Caco-2 (cell line): ENCODE data around the gene STUM. TPM values are rescaled to one million over a fixed set of nuclear protein-coding genes. Genes with fewer than 3 reads are reported as not detected.

ENCODE experiments used
- BruUV-seq: library from RNA; stranded (reverse); fragments of 400-500 nt; replicated peaks from 2 replicates; lab custom pipeline; 2021; lab: Mats Ljungman, UMichigan
- CTCF ChIA-PET: fragments of 300-600 bp; sonication (Branson Sonifier 250); formaldehyde crosslinking; loops from one replicate; lab custom pipeline; 2022; ENCODE audit warnings: antibody characterized with exemption; lab: Charles Lee
- POLR2A ChIA-PET: fragments of 300-600 bp; sonication (Branson Sonifier 250); formaldehyde crosslinking; loops from one replicate; lab custom pipeline; 2022; ENCODE audit warnings: antibody characterized with exemption; lab: Charles Lee
- DNase-seq, 2 experiments: peaks; one replicate each; pipeline versions ENCODE4 v3.0.0 to v3.0.0-alpha.2; 2020 to 2022
- H3K27me3 ChIP-seq: replicated peaks from 2 replicates; pipeline ENCODE4 v1.6.0; 2011; ENCODE audit warnings: low read length; ENCODE audit not compliant: control insufficient read depth, insufficient read depth
- H3K36me3 ChIP-seq: 2 replicates; pipeline ENCODE4 v1.5.1; 2011; ENCODE audit warnings: low read length; ENCODE audit not compliant: control insufficient read depth, insufficient read depth
- H3K4me1 ChIP-seq: fragments of 250-450 bp; sonication (Bioruptor Pico); 2 replicates; pipeline ENCODE4 v1.5.1; 2020; ENCODE audit warnings: mild to moderate bottlenecking
- H3K4me3 ChIP-seq: 2 replicates; pipeline ENCODE4 v1.5.1; 2011; ENCODE audit warnings: low read depth, mild to moderate bottlenecking, control low read depth, low read length
- H3K9me3 ChIP-seq: fragments of 250-450 bp; sonication (Bioruptor Pico); 2 replicates; pipeline ENCODE4 v1.5.1; 2020; ENCODE audit warnings: mild to moderate bottlenecking, moderate library complexity
- H3K27ac Mint-ChIP-seq: one replicate; pipeline ENCODE4 v1.8.0; 2022; ENCODE audit warnings: mixed read lengths; ENCODE audit not compliant: unreplicated experiment
- H3K27me3 Mint-ChIP-seq: one replicate; pipeline ENCODE4 v1.8.0; 2022; ENCODE audit warnings: mixed read lengths; ENCODE audit not compliant: insufficient read depth, unreplicated experiment
- H3K36me3 Mint-ChIP-seq: one replicate; pipeline ENCODE4 v1.8.0; 2022; ENCODE audit warnings: mild to moderate bottlenecking, mixed read lengths; ENCODE audit not compliant: insufficient read depth, unreplicated experiment
- H3K4me1 Mint-ChIP-seq: one replicate; pipeline ENCODE4 v1.8.0; 2022; ENCODE audit warnings: low read depth, mixed read lengths; ENCODE audit not compliant: unreplicated experiment
- H3K4me3 Mint-ChIP-seq: one replicate; pipeline ENCODE4 v1.8.0; 2022; ENCODE audit warnings: mild to moderate bottlenecking, moderate library complexity, mixed read lengths; ENCODE audit not compliant: unreplicated experiment
- H3K9me3 Mint-ChIP-seq: one replicate; pipeline ENCODE4 v1.8.0; 2022; ENCODE audit warnings: mixed read lengths; ENCODE audit not compliant: unreplicated experiment
- CTCF ChIP-seq, 2 experiments: fragments of 200-600 bp in 1 of 2; IDR thresholded peaks; 1 replicate in 1 of 2; 2 replicates in 1 of 2; pipeline versions ENCODE4 v1.5.1 to v1.8.0; 2011 to 2022; ENCODE audit warnings: antibody characterized with exemption in 1 of 2, control low read depth in 1 of 2, inconsistent platforms in 1 of 2, low read depth in 1 of 2, low read length in 1 of 2, mild to moderate bottlenecking in 1 of 2, moderate library complexity in 1 of 2; ENCODE audit not compliant: insufficient read depth in 1 of 2, severe bottlenecking in 1 of 2, unreplicated experiment in 1 of 2
- intact Hi-C: fragments of 100-400 bp; cut with micrococcal nuclease; formaldehyde crosslinking; loops from one replicate; pipeline ENCODE4 v1.10.0; 2022; ENCODE audit not compliant: unreplicated experiment
- total RNA-seq: library from RNA; stranded (reverse); gene quantifications from 2 replicates; pipeline ENCODE4 v1.2.3, GENCODE V29; 2022

STUM gene
- total RNA-seq, 1 experiment from 2014 or later = 1.7 TPM

DNA sequence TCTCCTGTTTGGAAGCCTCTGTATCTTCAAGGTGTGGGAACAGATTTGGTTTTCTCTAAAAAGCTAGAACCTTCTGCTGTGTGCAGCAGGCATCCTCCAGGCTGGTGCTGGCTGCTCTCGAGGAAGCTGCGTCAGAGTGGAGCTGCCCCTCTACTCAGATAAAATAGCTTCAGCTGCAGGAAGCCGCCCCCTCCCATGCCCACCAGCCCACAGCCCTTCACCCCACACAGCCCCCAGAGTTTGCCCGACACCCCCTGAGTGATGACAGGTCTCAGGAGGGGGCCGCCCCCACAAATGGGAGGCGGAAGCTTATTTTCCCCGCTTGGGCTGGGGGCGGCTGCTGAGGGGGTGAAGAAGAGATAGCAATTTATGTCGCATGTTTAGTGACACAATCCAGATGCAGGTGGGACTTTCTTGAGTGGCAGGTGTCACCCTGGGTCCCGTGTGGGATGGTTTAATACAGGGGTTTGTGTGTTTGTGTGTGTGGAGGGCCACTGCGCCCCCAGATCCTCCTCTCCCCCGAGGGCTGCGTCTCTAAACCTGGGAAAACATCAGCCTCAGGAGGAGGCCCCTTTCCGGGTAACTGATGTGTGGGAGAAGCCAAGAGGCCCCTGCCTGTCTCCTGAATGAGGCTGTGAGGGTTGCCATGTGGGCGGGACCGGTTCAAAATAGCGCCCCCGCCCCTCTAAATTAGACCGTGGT is 55.4 kb downstream of the STUM start:
- peaks cover 4% of the 10 kb centered on the region for H3K4me1 Mint-ChIP-seq
- CTCF ChIA-PET = interaction anchor here (0.6 to 1.6 kb wide), 4 partner anchors 34 to 125 kb away, joined by 3 to 8 read pairs (median 3); partner anchors contain the start of gene STUM

DNA sequence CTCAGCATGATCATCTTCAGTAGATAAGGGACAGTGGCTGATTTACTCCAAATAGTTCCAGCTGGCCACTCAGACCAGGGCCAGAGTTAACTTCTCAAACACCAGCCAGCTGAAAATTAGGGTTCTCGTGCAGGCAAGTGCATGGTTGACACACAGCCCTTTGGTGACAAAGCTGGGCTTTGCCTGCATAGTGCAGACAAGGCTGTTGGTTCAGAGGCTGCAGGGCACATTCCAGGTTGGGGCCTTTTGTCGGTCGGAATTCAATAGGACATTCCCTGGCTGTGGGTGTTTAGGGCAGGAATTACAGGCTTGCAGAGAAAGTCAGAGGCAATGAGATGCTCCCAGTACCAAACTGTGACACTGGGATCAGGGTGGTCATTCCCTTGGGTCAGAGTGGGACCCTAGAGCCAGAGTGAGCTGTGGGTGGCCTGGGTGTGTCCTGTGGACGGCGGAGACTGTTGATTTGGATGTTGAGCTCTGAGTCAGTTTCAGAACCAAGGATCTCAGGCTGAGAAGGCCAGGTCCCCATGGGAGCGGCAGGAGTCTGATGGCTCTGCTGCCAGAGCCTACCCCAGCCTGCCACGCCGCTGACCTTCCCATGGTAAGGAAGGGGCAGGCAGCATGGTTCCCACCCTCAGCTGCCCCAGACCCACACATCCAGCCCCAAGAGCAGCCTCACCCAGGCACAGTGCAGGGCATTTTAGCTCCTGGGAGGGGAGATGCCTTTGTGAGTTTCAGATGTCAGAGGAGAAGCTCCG is 56.2 kb downstream of the STUM start:
- Mint-ChIP-seq H3K27me3 (no peaks in the 10 kb centered on the region), H3K27ac (peak overlapping the region; percentile 56), H3K4me3 (no peak overlapping the region), H3K9me3 (no peaks in the 10 kb centered on the region), H3K36me3 (peaks cover 5% of the 10 kb centered on the region), H3K4me1 (peaks cover 4% of the 10 kb centered on the region)
- Histone ChIP-seq H3K9me3 (no peaks in the 10 kb centered on the region), H3K4me1 (peaks cover 11% of the 10 kb centered on the region), H3K27me3 (no peaks in the 10 kb centered on the region), H3K36me3 (no peaks in the 10 kb centered on the region), H3K4me3 (no peak overlapping the region)
- no TSS peak for BruUV-seq
- ChIA-PET POLR2A (no interaction called here), CTCF (interaction anchor here (0.6 to 1.6 kb wide), 4 partner anchors 35 to 126 kb away, joined by 3 to 8 read pairs (median 3); partner anchors contain the start of gene STUM)
- DNase-seq = peak; percentile 64 to 73
- TF ChIP-seq CTCF (IDR thresholded peaks at IDR 0.05; ENCODE audit: insufficient read depth in 1 of 2, low read depth in 1 of 2, low read length in 1 of 2, severe bottlenecking in 1 of 2, unreplicated experiment in 1 of 2) = no peak
- intact Hi-C loops = loop anchor here (2.0 kb wide), 1 partner anchor 56 kb away; the partner anchor contains the start of gene STUM

More for the DNA sequence above, 55.4 kb downstream of the STUM start:
- Histone ChIP-seq H3K27me3 (no peaks in the 10 kb centered on the region), H3K4me1 (peaks cover 11% of the 10 kb centered on the region), H3K4me3 (no peak overlapping the region), H3K36me3 (no peaks in the 10 kb centered on the region), H3K9me3 (no peaks in the 10 kb centered on the region)
- H3K4me3 Mint-ChIP-seq = no peak overlapping the region
- intact Hi-C loops = loop anchor here (2.0 kb wide), 1 partner anchor 55 kb away; the partner anchor contains the start of gene STUM
- H3K27me3 Mint-ChIP-seq = no peaks in the 10 kb centered on the region
- H3K9me3 Mint-ChIP-seq = no peaks in the 10 kb centered on the region
- TF ChIP-seq CTCF (IDR thresholded peaks at IDR 0.05; ENCODE audit: insufficient read depth in 1 of 2, low read depth in 1 of 2, low read length in 1 of 2, severe bottlenecking in 1 of 2, unreplicated experiment in 1 of 2) = no peak
- POLR2A ChIA-PET = interaction anchor here (0.7 kb wide), 1 partner anchor 213 kb away, joined by 3 read pairs; no protein-coding TSS in a partner anchor
- H3K27ac Mint-ChIP-seq = peak overlapping the region; percentile 56
- no TSS peak for BruUV-seq
- peaks cover 5% of the 10 kb centered on the region for H3K36me3 Mint-ChIP-seq
- DNase-seq = no peak

DNA sequence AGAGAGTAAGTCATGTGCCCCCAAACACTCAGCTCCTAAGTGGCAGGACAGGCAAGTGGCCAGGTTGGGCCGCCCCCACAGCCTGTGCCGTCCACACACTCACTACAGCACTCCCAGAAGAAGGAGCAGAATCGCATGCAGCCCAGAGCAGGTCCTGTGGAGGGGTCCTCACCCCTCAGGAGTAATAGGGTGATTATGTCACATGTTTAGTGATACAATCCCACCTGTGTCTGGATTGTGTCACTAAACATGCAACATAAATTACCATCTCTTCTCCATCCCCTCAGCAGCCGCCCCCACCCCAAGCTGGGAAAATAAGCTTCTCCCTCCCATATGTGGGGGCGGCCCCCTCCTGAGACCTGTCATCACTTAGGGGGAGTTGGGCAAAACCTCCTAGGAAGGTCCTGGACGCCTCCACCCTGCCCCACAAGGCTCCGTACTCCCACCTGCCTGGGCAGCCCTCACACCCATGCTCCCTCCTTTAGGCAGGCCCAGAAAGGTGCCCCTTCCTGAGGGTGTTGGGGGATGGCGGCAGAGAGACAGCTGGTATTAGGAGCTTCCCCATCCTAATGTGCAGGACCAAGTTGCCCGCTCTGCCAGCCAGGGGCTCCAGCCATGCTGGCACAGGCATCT is 56.9 kb downstream of the STUM start:
- Histone ChIP-seq H3K4me3 (no peak overlapping the region), H3K9me3 (no peaks in the 10 kb centered on the region), H3K36me3 (no peaks in the 10 kb centered on the region), H3K4me1 (peaks cover 11% of the 10 kb centered on the region), H3K27me3 (no peaks in the 10 kb centered on the region)
- Mint-ChIP-seq H3K27ac (peak overlapping the region; percentile 56), H3K4me3 (no peak overlapping the region), H3K9me3 (no peaks in the 10 kb centered on the region), H3K36me3 (peaks cover 5% of the 10 kb centered on the region), H3K4me1 (peaks cover 4% of the 10 kb centered on the region), H3K27me3 (no peaks in the 10 kb centered on the region)
- POLR2A ChIA-PET = no interaction called here
- DNase-seq = no peak
- TF ChIP-seq CTCF (IDR thresholded peaks at IDR 0.05; ENCODE audit: insufficient read depth in 1 of 2, low read depth in 1 of 2, low read length in 1 of 2, severe bottlenecking in 1 of 2, unreplicated experiment in 1 of 2) = no peak
- CTCF ChIA-PET = interaction anchor here (1.2 to 1.6 kb wide), 3 partner anchors 36 to 57 kb away, joined by 3 to 8 read pairs (median 3); partner anchors contain the start of gene STUM
- intact Hi-C loops = loop anchor here (2.0 kb wide), 1 partner anchor 57 kb away; the partner anchor contains the start of gene STUM
- BruUV-seq = no TSS peak
